ENCODE data around the gene C1QL4.

DNA sequence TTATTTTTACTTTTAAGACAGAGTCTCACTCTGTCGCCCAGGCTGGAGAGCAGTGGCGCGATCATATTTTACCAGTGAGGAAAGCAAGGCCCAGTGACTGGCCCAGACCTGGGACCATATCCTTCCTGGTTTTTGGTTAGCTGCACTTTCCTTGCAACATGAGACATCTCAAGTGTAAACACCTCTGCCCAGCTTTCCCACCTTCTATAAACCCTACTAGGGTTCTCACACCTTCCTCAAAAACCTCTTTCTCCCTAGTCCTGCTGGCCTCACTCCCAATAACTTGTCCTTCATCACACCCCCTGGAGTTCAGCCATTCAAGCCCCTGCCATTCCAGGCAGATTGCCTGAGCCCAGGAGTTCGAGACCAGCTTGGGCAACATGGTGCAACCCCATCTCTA is 52.3 kb downstream of the C1QL4 start:
- TF ChIP-seq, protein P1, sequence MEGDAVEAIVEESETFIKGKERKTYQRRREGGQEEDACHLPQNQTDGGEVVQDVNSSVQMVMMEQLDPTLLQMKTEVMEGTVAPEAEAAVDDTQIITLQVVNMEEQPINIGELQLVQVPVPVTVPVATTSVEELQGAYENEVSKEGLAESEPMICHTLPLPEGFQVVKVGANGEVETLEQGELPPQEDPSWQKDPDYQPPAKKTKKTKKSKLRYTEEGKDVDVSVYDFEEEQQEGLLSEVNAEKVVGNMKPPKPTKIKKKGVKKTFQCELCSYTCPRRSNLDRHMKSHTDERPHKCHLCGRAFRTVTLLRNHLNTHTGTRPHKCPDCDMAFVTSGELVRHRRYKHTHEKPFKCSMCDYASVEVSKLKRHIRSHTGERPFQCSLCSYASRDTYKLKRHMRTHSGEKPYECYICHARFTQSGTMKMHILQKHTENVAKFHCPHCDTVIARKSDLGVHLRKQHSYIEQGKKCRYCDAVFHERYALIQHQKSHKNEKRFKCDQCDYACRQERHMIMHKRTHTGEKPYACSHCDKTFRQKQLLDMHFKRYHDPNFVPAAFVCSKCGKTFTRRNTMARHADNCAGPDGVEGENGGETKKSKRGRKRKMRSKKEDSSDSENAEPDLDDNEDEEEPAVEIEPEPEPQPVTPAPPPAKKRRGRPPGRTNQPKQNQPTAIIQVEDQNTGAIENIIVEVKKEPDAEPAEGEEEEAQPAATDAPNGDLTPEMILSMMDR (IDR thresholded peaks at IDR 0.05), result no peak
- TF ChIP-seq POLR2A (IDR thresholded peaks at IDR 0.05), result no peak
